Transverse colon (tissue), 3 donors: ENCODE results near the gene BNIP3.

Source experiments
- EP300 ChIP-seq: sonication (generic); formaldehyde crosslinking; IDR thresholded peaks from one replicate; pipeline ENCODE4 v1.6.1; 2017; ENCODE audit warnings: antibody characterized with exemption, low read depth
- POLR2A ChIP-seq: fragments of 450-650 bp; IDR thresholded peaks from one replicate; pipeline ENCODE4 v1.6.1; 2016; ENCODE audit warnings: antibody characterized with exemption, mild to moderate bottlenecking, moderate library complexity
- TF ChIP-seq, protein P1 (sequence below), 5 experiments: fragments of 200-600 bp in 3 of 5; fragments of 450-650 bp in 2 of 5; sonication (generic) in 3 of 5; IDR thresholded peaks; 1 replicate in 2 of 5; 2 replicates in 3 of 5; pipeline ENCODE4 v1.5.1; 2016 to 2017; ENCODE audit warnings: antibody characterized with exemption in 5 of 5, inconsistent platforms in 3 of 5, mild to moderate bottlenecking in 2 of 5, moderate library complexity in 1 of 5

DNA sequence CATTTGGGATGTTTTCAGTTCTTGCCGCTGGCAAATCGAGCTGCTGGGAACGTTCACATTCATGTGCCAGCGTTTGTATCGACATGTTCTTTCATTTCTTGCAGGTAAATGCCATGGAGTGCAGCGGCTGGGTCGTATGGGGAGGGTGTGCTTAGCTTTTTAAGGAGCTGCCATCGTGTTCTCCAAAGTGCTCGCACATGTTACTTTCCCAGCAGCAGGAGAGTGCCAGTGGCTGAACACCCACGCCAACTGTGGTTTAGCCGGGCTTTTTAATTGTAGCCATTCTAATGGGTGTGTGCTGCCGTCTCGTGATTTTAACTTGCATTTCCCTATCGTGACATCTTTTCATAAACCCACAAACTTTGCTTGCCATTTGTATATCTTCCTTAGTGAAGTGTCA is 11.6 kb upstream of the BNIP3 start:
- no peak for TF ChIP-seq POLR2A
- TF ChIP-seq, protein P1, sequence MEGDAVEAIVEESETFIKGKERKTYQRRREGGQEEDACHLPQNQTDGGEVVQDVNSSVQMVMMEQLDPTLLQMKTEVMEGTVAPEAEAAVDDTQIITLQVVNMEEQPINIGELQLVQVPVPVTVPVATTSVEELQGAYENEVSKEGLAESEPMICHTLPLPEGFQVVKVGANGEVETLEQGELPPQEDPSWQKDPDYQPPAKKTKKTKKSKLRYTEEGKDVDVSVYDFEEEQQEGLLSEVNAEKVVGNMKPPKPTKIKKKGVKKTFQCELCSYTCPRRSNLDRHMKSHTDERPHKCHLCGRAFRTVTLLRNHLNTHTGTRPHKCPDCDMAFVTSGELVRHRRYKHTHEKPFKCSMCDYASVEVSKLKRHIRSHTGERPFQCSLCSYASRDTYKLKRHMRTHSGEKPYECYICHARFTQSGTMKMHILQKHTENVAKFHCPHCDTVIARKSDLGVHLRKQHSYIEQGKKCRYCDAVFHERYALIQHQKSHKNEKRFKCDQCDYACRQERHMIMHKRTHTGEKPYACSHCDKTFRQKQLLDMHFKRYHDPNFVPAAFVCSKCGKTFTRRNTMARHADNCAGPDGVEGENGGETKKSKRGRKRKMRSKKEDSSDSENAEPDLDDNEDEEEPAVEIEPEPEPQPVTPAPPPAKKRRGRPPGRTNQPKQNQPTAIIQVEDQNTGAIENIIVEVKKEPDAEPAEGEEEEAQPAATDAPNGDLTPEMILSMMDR (IDR thresholded peaks at IDR 0.05) = no peak
- TF ChIP-seq EP300 = no peak
